Adrenal gland (tissue), 12 donors: ENCODE measurements around the gene PLAAT4. TPM values are rescaled to one million over a fixed set of nuclear protein-coding genes. Genes with fewer than 3 reads are reported as not detected.

Source experiments
- DNase-seq, 7 donors: peaks; one replicate each; pipeline ENCODE4 v3.0.0-alpha.2; 2019 to 2020
- H3K27ac ChIP-seq, 5 donors: fragments of 200-600 bp; sonication (generic) in 4 of 5; 1 replicate in 3 of 5; 2 replicates in 2 of 5; pipeline versions ENCODE4 v1.5.1 to v1.8.0; 2016 to 2020; ENCODE audit warnings: mild to moderate bottlenecking in 1 of 5
- H3K27me3 ChIP-seq: fragments of 200-600 bp; 2 replicates; pipeline ENCODE4 v1.8.0; 2021
- H3K36me3 ChIP-seq, 2 donors: fragments of 200-600 bp; replicated peaks in 1 of 2; 1 replicate in 1 of 2; 2 replicates in 1 of 2; pipeline versions ENCODE4 v1.5.1 to v1.8.0; 2018 to 2022
- H3K4me1 ChIP-seq, 2 donors: fragments of 200-600 bp; replicated peaks in 1 of 2; 1 replicate in 1 of 2; 2 replicates in 1 of 2; pipeline versions ENCODE4 v1.5.1 to v1.8.0; 2018 to 2021
- H3K4me3 ChIP-seq, 4 donors: fragments of 200-600 bp; sonication (generic) in 3 of 4; one replicate each; pipeline ENCODE4 v1.5.1; 2016 to 2018
- H3K9me3 ChIP-seq, 3 donors: fragments of 200-600 bp; sonication (generic) in 1 of 3; replicated peaks in 1 of 3; 1 replicate in 2 of 3; 2 replicates in 1 of 3; pipeline versions ENCODE4 v1.5.1 to v1.8.0; 2016 to 2021
- POLR2A ChIP-seq, 2 donors: fragments of 450-650 bp; IDR thresholded peaks; one replicate each; pipeline ENCODE4 v1.6.1; 2017; ENCODE audit warnings: antibody characterized with exemption in 2 of 2, mild to moderate bottlenecking in 2 of 2, moderate library complexity in 1 of 2
- WGBS, 4 donors: extraction: QIAGEN DNeasy Blood & Tissue Kit in 2 of 4; methylation state at CpG; one replicate each; pipeline versions ENCODE4 v1.1.5 to v1.1.7; 2013 to 2017; 5-methylcytosine and 5-hydroxymethylcytosine counted together
- intact Hi-C, 2 donors: fragments of 100-400 bp; cut with DNase I; formaldehyde crosslinking; loops; one replicate each; pipeline versions ENCODE4 v1.14.1 to v1.15.0; 2022 to 2023
- polyA plus RNA-seq, 3 donors: library from polyadenylated mRNA; stranded (reverse); fragments of 200-250 nt in 2 of 3; fragments of 350-450 nt in 1 of 3; fragmentation: Illumina TruSeq in 1 of 3; extraction: RNeasy Lipid Tissue Mini Kit (QIAGEN cat#74804) in 1 of 3; gene quantifications; one replicate each; pipeline ENCODE4 v1.2.3, GENCODE V29; 2013 to 2014
- total RNA-seq, 9 donors: library from RNA; depleted of rRNA in 4 of 9; stranded (reverse); fragments of >200 nt in 4 of 9; fragments of 120-200 nt in 1 of 9; fragmentation: NEBNext Ultra II Directional in 1 of 9; extraction: Animal tissue kit (Norgen Biotek cat#: 25700) in 1 of 9; gene quantifications; one replicate each; pipeline versions ENCODE4 v1.1.0 to v1.2.4, GENCODE V29; 2013 to 2023
- TF ChIP-seq, protein P1 (sequence below), 6 experiments: fragments of 450-650 bp in 4 of 6; fragments of 200-600 bp in 2 of 6; sonication (generic) in 1 of 6; IDR thresholded peaks; 1 replicate in 5 of 6; 2 replicates in 1 of 6; pipeline versions ENCODE4 v1.5.1 to v1.8.0; 2016 to 2021; ENCODE audit warnings: antibody characterized with exemption in 6 of 6, mild to moderate bottlenecking in 2 of 6, moderate library complexity in 1 of 6
- donor health status: healthy with polysubstance abuse.
- donor health status: Bipolar disorder and iron deficiency.
- donor health status: DM: yes; HTN: yes; CAD: no.
- donor health status: DM: no; HTN: no; CAD: no.
- donor health status: DM: no; HTN: no; CAD: no.
- donor health status: DM: yes; HTN: yes; CAD: no.

PLAAT4 gene
- total and polyA plus RNA-seq, 12 donors: 3.7 to 49.5 (median 27.1) TPM

DNA sequence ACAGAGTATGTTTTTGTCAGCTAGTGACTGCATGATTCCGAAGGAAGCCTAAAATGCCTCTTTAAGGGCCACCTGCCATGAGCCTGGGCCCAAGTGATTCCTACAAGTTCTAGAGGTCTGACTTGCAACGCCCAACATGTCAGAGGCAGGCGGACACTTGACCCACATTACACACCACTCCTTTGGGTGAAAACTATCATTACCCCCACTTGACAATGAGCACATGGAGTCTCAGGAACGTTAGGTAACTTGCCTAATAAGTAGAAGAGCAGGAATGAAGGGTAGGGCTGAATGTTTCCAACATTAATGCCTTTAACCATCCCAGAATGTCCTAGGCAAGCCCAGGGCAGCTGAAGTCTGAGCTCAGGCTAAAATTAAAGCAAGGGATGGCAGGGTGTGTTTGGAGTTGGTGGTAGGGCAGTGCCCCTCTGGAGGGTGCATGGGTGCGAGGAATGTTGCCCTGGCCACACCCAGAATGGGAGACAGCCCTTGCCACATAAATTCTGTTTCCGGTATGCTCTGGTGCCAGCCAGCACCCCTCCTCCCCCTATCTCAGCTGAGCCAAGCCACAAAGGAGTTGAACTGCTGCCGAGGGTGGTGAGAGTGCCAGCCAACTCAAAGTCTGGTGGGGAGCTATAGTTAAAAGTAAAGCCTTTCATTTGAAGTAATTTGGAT, 24.0 kb downstream of the PLAAT4 start:
- Histone ChIP-seq H3K27ac (no peak overlapping the region), H3K4me3 (no peak overlapping the region), H3K36me3 (no peaks in the 10 kb centered on the region), H3K9me3 (no peaks in the 10 kb centered on the region), H3K4me1 (no peaks in the 10 kb centered on the region), H3K27me3 (no peaks in the 10 kb centered on the region)
- intact Hi-C loops: no loop called here
- TF ChIP-seq, protein P1, sequence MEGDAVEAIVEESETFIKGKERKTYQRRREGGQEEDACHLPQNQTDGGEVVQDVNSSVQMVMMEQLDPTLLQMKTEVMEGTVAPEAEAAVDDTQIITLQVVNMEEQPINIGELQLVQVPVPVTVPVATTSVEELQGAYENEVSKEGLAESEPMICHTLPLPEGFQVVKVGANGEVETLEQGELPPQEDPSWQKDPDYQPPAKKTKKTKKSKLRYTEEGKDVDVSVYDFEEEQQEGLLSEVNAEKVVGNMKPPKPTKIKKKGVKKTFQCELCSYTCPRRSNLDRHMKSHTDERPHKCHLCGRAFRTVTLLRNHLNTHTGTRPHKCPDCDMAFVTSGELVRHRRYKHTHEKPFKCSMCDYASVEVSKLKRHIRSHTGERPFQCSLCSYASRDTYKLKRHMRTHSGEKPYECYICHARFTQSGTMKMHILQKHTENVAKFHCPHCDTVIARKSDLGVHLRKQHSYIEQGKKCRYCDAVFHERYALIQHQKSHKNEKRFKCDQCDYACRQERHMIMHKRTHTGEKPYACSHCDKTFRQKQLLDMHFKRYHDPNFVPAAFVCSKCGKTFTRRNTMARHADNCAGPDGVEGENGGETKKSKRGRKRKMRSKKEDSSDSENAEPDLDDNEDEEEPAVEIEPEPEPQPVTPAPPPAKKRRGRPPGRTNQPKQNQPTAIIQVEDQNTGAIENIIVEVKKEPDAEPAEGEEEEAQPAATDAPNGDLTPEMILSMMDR (IDR thresholded peaks at IDR 0.05): no peak
- TF ChIP-seq POLR2A (IDR thresholded peaks at IDR 0.05): no peak
- DNase-seq: no peak
- 75 to 80% (median 79%) methylated on average over 6 to 7 of the region's 7 CpGs for WGBS, 4 donors

DNA sequence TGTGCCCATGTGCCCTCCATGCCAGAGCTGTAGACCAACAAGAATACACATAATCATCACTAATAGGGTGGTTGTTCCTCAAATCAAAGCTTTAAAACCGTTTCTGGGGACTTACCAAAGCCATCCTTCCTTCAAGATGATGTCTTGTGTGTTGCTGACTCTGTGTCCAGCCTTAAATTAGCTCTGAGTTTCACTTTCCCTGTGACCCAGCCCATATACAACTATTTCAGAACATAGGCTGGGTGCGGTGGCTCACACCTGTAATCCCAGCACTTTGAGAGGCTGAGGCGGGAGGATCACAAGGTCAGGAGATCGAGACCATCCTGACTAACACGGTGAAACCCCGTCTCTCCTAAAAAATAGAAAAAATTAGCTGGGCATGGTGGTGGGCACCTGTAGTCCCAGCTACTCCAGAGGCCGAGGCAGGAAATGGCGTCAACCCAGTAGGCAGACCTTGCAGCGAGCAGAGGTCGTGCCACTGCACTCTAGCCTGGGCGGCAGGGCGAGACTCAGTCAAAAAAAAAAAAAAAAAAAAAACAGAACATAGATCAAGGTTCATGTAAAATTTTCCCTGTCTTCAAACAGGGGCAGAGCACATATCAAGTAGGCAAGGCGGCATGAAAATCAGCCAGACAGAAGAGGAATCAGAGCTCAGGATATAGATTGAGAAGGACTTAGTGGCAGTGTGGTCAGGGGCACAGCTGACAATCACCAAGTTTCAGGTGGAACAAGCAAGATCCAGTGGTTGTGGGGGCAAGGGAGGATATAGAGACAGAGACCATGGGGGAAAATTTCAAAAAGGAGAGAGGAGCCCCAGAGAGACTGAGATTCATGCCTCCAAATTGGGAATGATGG, 26.8 kb downstream of the PLAAT4 start, which contains the start of gene PLAAT2:
Gene PLAAT2, minus strand, starts transcription at position 179 of the 855 bp plus-strand sequence. Its CDS starts 55 bp downstream, at position 124.
- H3K27me3 ChIP-seq: no peaks in the 10 kb centered on the region
- H3K36me3 ChIP-seq: no peaks in the 10 kb centered on the region
- H3K4me1 ChIP-seq: peaks cover 0 to 5% of the 10 kb centered on the region in 2 donors
- H3K4me3 ChIP-seq: no peak within 1 kb of the TSS
- no peak within 1 kb of the TSS for H3K27ac ChIP-seq
- TF ChIP-seq, protein P1 (IDR thresholded peaks at IDR 0.05): no peak
- TF ChIP-seq POLR2A (IDR thresholded peaks at IDR 0.05): no peak
- intact Hi-C loops: no loop called here
- WGBS, 4 donors: 88 to 93% (median 90%) methylated on average over 13 of the region's 13 CpGs
- DNase-seq: no peak
- no peaks in the 10 kb centered on the region for H3K9me3 ChIP-seq

DNA sequence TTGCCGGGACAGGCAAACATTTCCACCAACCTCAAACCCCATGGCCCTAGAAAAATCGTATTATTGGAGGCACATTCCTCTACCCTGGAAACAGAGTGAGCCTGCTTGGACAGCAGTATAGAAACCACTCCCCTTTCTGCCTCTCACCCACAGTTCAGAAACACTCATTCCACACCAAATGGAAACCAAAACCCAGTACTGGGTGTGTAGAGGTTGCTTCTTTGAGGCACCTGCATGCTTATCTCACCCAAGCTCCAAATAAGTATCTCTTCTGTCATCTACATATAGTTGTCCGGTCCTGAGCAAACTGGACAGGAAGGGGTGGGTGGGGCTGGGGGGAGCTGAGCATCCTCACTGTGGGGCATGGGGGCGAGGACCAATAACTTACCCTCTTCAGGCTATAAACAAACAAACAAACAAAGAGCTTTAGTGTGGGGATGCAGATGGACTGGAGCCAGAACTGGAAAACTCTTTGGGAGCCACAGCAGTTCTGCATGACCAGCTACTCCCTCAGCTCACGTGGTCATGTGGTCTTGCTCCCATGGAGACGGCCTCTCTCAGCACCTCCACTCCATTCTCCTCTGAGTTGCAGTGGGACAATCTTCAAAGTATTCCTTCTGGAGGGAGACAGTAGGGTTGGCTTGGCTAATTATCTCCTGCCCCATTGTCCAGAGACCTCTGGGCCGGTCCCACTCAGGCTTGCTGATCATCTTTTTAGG, 27.6 kb downstream of the PLAAT4 start:
- H3K36me3 ChIP-seq: no peaks in the 10 kb centered on the region

More for the DNA sequence above, 27.6 kb downstream of the PLAAT4 start:
- intact Hi-C loops: no loop called here
- H3K27me3 ChIP-seq: no peaks in the 10 kb centered on the region
- 81 to 89% (median 86%) methylated on average over 7 of the region's 7 CpGs for WGBS, 4 donors
- TF ChIP-seq, protein P1 (IDR thresholded peaks at IDR 0.05): no peak
- TF ChIP-seq POLR2A (IDR thresholded peaks at IDR 0.05): no peak
- no peak overlapping the region for H3K4me3 ChIP-seq
- no peaks in the 10 kb centered on the region for H3K9me3 ChIP-seq
- H3K27ac ChIP-seq: no peak overlapping the region
- H3K4me1 ChIP-seq: peaks cover 0 to 5% of the 10 kb centered on the region in 2 donors
- DNase-seq: no peak
